GM21576 (cell line): ENCODE results near the gene INSYN2B.

ENCODE experiments used
- ATAC-seq: cut with Tn5 transposase; IDR thresholded peaks from one replicate; pipeline ENCODE4 v1.9.1; 2021; ENCODE audit warnings: mild to moderate bottlenecking, moderate library complexity; ENCODE audit not compliant: unreplicated experiment

Gene INSYN2B

GRCh38 chr5:169980418-169981053 lies at the start of gene INSYN2B:
Gene INSYN2B, minus strand, starts transcription at chr5:169980495. Its CDS starts 96,597 bp downstream, at chr5:169883898.
- no peak for ATAC-seq

GRCh38 chr5:170028124-170028523 lies 47.8 kb upstream of the INSYN2B start:
- ATAC-seq, result no peak

GRCh38 chr5:170025853-170026252 lies 45.6 kb upstream of the INSYN2B start:
- ATAC-seq, result no peak

- no peak for ATAC-seq
Measured at GRCh38 chr5:170021506-170021905, 41.2 kb upstream of the INSYN2B start.

- ATAC-seq, result no peak
Measured at GRCh38 chr5:170020423-170020822, 40.1 kb upstream of the INSYN2B start.

- no peak for ATAC-seq
Measured at GRCh38 chr5:170012622-170013021, 32.3 kb upstream of the INSYN2B start.

GRCh38 chr5:170011751-170012150 lies 31.5 kb upstream of the INSYN2B start:
- ATAC-seq, result no peak

- ATAC-seq, result no peak
Measured at GRCh38 chr5:170010595-170010994, 30.3 kb upstream of the INSYN2B start.

- no peak for ATAC-seq
Measured at GRCh38 chr5:170008376-170008775, 28.1 kb upstream of the INSYN2B start.

- ATAC-seq, result no peak
Measured at GRCh38 chr5:170006021-170006420, 25.7 kb upstream of the INSYN2B start.

GRCh38 chr5:170000155-170000554 lies 19.9 kb upstream of the INSYN2B start:
- ATAC-seq, result no peak

GRCh38 chr5:169999621-170000020 lies 19.3 kb upstream of the INSYN2B start:
- ATAC-seq, result no peak

GRCh38 chr5:169997798-169998197 lies 17.5 kb upstream of the INSYN2B start:
- no peak for ATAC-seq

GRCh38 chr5:169993485-169993790 lies 13.1 kb upstream of the INSYN2B start:
- ATAC-seq, result no peak

GRCh38 chr5:169992789-169993484 lies 12.6 kb upstream of the INSYN2B start:
- no peak for ATAC-seq

GRCh38 chr5:169991115-169991869 lies 11.0 kb upstream of the INSYN2B start:
- ATAC-seq, result no peak

GRCh38 chr5:169989365-169989764 lies 9.1 kb upstream of the INSYN2B start:
- no peak for ATAC-seq

- no peak for ATAC-seq
Measured at GRCh38 chr5:169988947-169989346, 8.7 kb upstream of the INSYN2B start.

- ATAC-seq, result no peak
Measured at GRCh38 chr5:169988206-169988605, 7.9 kb upstream of the INSYN2B start.

GRCh38 chr5:169979871-169980270 lies 424 bp downstream of the INSYN2B start:
- no peak for ATAC-seq

- no peak for ATAC-seq
Measured at GRCh38 chr5:169978714-169979113, 1.6 kb downstream of the INSYN2B start.

- no peak for ATAC-seq
Measured at GRCh38 chr5:169974121-169974770, 6.0 kb downstream of the INSYN2B start.
